OCI-LY3 (cell line): ENCODE data around the gene IQSEC1.

Experiments used
- H2AFZ ChIP-seq: fragments of 200-600, 300-600 bp; shearing (Covaris generic); 2 replicates; pipeline ENCODE4 v1.6.0; 2014; ENCODE audit warnings: antibody characterized with exemption, low read depth, low read length
- H3K27ac ChIP-seq: fragments of 200-600, 300-600 bp; sonication (generic); 2 replicates; pipeline ENCODE4 v1.5.1; 2014; ENCODE audit warnings: mild to moderate bottlenecking, low read length, moderate library complexity, mixed read lengths
- H3K27me3 ChIP-seq: fragments of 200-600, 300-600 bp; sonication (generic); 2 replicates; pipeline ENCODE4 v1.6.1; 2014; ENCODE audit warnings: low read depth, low read length, mixed read lengths
- H3K36me3 ChIP-seq: fragments of 200-600, 300-600 bp; sonication (generic); replicated peaks from 2 replicates; pipeline ENCODE3; 2014; ENCODE audit warnings: low read depth, low read length, mixed read lengths
- H3K4me1 ChIP-seq: fragments of 300-600, 200-600 bp; sonication (generic); 2 replicates; pipeline ENCODE4 v1.6.1; 2014; ENCODE audit warnings: low read length, mixed read lengths
- H3K4me2 ChIP-seq: fragments of 200-600, 300-600 bp; sonication (generic); 2 replicates; pipeline ENCODE4 v1.6.1; 2014; ENCODE audit warnings: low read length, mixed read lengths
- H3K4me3 ChIP-seq: fragments of 300-600, 200-600 bp; sonication (generic); 2 replicates; pipeline ENCODE4 v1.5.1; 2014; ENCODE audit warnings: antibody characterized with exemption, mild to moderate bottlenecking, low read length, moderate library complexity
- H3K79me2 ChIP-seq: fragments of 300-600, 200-600 bp; shearing (Covaris generic); 2 replicates; pipeline ENCODE4 v1.6.1; 2014; ENCODE audit warnings: mild to moderate bottlenecking, low read length, mixed read lengths
- H3K9ac ChIP-seq: fragments of 300-600, 200-600 bp; shearing (Covaris generic); 2 replicates; pipeline ENCODE4 v1.6.0; 2014; ENCODE audit warnings: mild to moderate bottlenecking, low read length, moderate library complexity
- H3K9me3 ChIP-seq: fragments of 200-600, 300-600 bp; shearing (Covaris generic); 2 replicates; pipeline ENCODE4 v1.6.1; 2014; ENCODE audit warnings: low read length, mixed read lengths; ENCODE audit not compliant: insufficient read depth
- H4K20me1 ChIP-seq: fragments of 200-600, 300-600 bp; sonication (generic); 2 replicates; pipeline ENCODE4 v1.6.1; 2016; ENCODE audit warnings: low read length, mixed read lengths; ENCODE audit not compliant: insufficient read depth
- EZH2phosphoT487 ChIP-seq: fragments of 200-600 bp; shearing (Covaris generic); IDR thresholded peaks from 2 replicates; pipeline ENCODE4 v1.6.1; 2018; ENCODE audit warnings: antibody characterized with exemption, mixed run types, low read depth
- TF ChIP-seq, protein P1 (sequence below): fragments of 200-600, 300-600 bp; sonication (generic); IDR thresholded peaks from 2 replicates; pipeline ENCODE4 v1.5.1; 2014; ENCODE audit warnings: antibody characterized with exemption, low read length, low read depth

IQSEC1 gene

DNA sequence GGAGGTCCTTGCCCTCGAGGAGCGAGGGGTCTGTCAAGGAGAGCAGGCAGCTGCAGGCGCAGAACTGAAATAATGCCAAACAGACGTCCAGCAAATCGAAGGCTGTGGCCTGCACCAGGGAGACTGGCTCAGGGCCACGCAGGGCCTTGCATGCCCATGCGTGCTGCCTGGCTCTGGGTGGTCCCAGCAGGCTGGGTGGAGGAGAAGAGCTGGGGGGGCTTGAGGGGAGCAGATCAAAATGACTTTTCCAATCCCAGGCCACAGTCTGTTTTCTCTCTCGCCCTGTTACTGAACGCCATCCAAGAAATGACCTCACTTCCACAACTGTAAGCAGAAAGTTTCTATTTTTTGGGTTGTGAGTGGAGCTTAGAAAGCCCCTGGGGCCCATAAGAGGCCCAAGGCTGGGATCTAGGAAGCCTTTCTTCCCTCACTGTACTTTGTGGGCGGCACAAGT, 134.9 kb downstream of the IQSEC1 start:
- Histone ChIP-seq H3K9ac (no peak overlapping the region), H3K9me3 (no peaks in the 10 kb centered on the region), H2AFZ (no peak overlapping the region), H3K4me3 (no peak overlapping the region), H3K79me2 (peaks cover 80% of the 10 kb centered on the region), H3K27me3 (no peaks in the 10 kb centered on the region), H3K27ac (no peak overlapping the region), H3K36me3 (peaks cover 80% of the 10 kb centered on the region), H4K20me1 (peaks cover 95% of the 10 kb centered on the region), H3K4me2 (no peak overlapping the region), H3K4me1 (peaks cover 22% of the 10 kb centered on the region)
- no peak for TF ChIP-seq EZH2phosphoT487

DNA sequence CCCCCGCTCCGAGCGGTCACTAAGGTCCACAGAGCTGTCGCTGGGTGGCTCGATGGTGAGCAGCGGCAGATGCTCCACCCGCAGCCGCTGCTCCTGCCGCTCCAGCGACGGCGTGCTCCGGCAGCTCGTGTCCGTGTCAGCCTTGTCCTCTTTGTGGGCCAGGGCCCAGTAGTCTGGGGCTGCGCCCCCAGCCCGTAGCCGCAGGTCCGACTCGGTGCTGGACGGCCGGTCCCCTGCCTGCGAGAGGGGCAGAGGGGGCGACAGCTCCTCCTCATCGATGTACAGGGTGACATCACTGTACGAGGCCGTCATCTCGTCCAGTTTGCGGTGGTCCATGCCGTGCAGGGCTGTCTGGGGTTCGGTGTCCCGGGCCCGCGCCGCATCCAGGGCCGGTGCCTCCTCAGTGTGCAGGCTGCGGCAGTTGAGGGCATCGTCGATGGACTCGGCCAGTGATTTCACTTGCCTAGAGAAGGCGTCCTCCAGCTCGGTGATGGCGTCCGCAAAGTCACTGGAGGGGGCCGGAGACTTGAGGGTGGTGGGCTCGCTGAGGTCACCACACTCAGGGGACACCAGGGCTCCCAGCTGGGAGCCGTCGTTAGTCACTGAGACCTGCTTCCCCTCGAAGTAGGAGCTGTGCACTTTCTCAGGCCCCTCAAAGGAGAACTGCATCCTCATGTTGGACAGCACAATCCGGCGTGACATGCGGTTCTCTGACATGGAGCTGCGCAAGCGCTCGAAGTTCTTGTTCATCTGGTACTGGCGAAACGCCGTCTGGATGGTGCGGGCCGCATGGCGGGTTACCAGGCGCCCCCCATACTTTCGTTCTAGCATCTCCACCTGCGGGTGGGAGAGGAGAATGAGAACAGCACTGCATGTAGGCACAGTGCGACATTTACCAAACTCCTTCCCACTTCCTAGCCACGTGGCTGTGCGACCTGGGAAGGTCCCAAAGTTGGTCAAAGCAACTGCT, 137.1 kb downstream of the IQSEC1 start:
- Histone ChIP-seq H4K20me1 (peaks cover 97% of the 10 kb centered on the region), H2AFZ (no peak overlapping the region), H3K9ac (no peak overlapping the region), H3K4me1 (peaks cover 17% of the 10 kb centered on the region), H3K36me3 (peaks cover 85% of the 10 kb centered on the region), H3K4me2 (no peak overlapping the region), H3K27me3 (no peaks in the 10 kb centered on the region), H3K9me3 (no peaks in the 10 kb centered on the region), H3K4me3 (no peak overlapping the region), H3K27ac (no peak overlapping the region), H3K79me2 (peaks cover 82% of the 10 kb centered on the region)
- TF ChIP-seq EZH2phosphoT487: no peak
- TF ChIP-seq, protein P1, sequence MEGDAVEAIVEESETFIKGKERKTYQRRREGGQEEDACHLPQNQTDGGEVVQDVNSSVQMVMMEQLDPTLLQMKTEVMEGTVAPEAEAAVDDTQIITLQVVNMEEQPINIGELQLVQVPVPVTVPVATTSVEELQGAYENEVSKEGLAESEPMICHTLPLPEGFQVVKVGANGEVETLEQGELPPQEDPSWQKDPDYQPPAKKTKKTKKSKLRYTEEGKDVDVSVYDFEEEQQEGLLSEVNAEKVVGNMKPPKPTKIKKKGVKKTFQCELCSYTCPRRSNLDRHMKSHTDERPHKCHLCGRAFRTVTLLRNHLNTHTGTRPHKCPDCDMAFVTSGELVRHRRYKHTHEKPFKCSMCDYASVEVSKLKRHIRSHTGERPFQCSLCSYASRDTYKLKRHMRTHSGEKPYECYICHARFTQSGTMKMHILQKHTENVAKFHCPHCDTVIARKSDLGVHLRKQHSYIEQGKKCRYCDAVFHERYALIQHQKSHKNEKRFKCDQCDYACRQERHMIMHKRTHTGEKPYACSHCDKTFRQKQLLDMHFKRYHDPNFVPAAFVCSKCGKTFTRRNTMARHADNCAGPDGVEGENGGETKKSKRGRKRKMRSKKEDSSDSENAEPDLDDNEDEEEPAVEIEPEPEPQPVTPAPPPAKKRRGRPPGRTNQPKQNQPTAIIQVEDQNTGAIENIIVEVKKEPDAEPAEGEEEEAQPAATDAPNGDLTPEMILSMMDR: no peak

DNA sequence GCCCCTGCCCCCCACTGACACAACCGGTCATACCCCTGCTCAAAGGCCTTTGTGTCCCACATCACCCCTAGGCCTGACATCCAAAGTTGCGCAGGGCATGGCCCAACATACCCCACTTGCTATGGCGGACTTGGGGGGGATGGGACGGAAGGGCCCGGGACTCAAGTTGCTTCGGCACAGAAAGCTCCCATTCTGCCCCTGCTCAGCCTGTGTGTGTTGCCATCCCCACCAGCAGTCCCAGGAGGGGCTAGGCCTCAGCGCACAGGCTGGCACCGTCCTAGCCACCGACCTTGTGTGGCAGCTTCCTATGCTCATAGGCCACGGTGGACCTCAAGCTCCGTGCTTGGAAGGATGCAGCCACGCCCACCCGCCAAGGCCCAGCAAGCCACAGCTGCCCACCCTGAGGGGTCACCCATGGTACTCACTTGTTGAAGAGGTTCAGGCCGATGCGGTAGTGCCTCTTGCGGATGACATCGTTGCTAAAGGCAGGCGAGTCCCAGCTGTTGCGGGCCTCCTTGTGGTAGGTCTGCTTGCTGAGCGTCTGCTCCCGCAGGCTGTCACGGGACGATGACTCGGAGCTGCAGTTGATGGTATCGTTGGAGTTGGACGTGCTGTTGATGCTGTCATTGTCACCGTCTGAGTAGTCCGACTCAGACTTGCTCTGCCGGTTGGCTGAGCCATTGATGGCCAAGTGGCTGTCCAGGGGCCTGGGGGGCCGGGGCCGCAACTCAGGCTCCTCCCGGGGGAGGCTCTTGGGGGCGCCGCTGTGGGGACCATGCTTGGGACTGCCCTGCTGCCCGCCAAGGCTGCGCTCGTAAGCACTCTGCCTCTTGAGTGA, 138.0 kb downstream of the IQSEC1 start:
- Histone ChIP-seq H3K79me2 (peaks cover 85% of the 10 kb centered on the region), H3K27ac (no peak overlapping the region), H3K36me3 (peaks cover 85% of the 10 kb centered on the region), H3K27me3 (no peaks in the 10 kb centered on the region), H3K4me2 (no peak overlapping the region), H4K20me1 (peaks cover 97% of the 10 kb centered on the region), H2AFZ (no peak overlapping the region), H3K9me3 (no peaks in the 10 kb centered on the region), H3K4me3 (no peak overlapping the region), H3K4me1 (peaks cover 13% of the 10 kb centered on the region), H3K9ac (no peak overlapping the region)
- TF ChIP-seq, protein P1: no peak
- no peak for TF ChIP-seq EZH2phosphoT487

DNA sequence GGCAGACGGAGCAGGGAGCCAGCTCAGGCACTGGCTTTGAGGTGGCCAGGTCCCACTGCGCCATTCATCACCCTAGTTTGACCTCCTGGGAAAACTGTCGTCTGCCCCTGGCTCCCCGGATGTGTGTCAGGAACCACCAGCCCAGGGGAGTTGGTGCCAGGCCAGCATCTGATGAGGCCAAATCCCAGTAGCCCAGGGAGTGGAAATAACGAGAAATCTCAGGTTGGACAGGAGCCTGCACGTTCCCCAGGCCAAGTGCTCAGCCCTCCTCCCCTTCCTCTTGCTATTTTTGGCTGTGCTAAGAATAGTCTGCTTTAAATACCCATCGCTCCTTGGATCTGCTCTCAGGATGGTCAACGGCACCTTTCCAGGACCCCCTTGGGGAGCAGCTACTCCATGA, 138.8 kb downstream of the IQSEC1 start:
- Histone ChIP-seq H3K79me2 (peaks cover 90% of the 10 kb centered on the region), H4K20me1 (peaks cover 97% of the 10 kb centered on the region), H3K4me1 (peaks cover 6% of the 10 kb centered on the region), H3K27ac (no peak overlapping the region), H3K9me3 (no peaks in the 10 kb centered on the region), H3K9ac (no peak overlapping the region), H3K4me3 (no peak overlapping the region), H3K4me2 (no peak overlapping the region), H3K36me3 (peaks cover 88% of the 10 kb centered on the region), H3K27me3 (no peaks in the 10 kb centered on the region), H2AFZ (no peak overlapping the region)
- no peak for TF ChIP-seq EZH2phosphoT487
- TF ChIP-seq, protein P1: no peak
